CD4-positive, CD25-positive, alpha-beta regulatory T cell (primary cell): ENCODE measurements around the gene METTL4. TPM values are rescaled to one million over a fixed set of nuclear protein-coding genes. Genes with fewer than 3 reads are reported as not detected.

Source experiments
- ATAC-seq, 2 donors: fragments of 150-1000 bp; cut with Tn5 transposase; one replicate each; pipeline ENCODE4 v1.10.0; 2021; ENCODE audit warnings: low read depth in 2 of 2, moderate number of reproducible peaks in 2 of 2, moderate library complexity in 1 of 2
- DNase-seq, 3 donors: peaks; one replicate each; pipeline versions ENCODE4 v3.0.0 to v3.0.0-alpha.2; 2012 to 2022; ENCODE audit warnings: mixed read lengths in 1 of 3
- H3K27ac ChIP-seq: one replicate; pipeline ENCODE4 v1.7.0; 2013; ENCODE audit warnings: mild to moderate bottlenecking, low read length; ENCODE audit not compliant: insufficient read depth, poor library complexity, severe bottlenecking
- H3K27me3 ChIP-seq: one replicate; pipeline ENCODE4 v1.7.0; 2013; ENCODE audit warnings: low read length; ENCODE audit not compliant: control insufficient read depth, insufficient read depth
- H3K36me3 ChIP-seq: one replicate; pipeline ENCODE4 v1.7.0; 2013; ENCODE audit warnings: mild to moderate bottlenecking, low read length, moderate library complexity; ENCODE audit not compliant: control insufficient read depth, insufficient read depth
- H3K4me1 ChIP-seq: 2 replicates; pipeline ENCODE4 v1.7.0; 2013; ENCODE audit warnings: mild to moderate bottlenecking, low read length; ENCODE audit not compliant: insufficient read depth, control insufficient read depth, poor library complexity, severe bottlenecking
- H3K4me3 ChIP-seq: one replicate; pipeline ENCODE4 v1.7.0; 2013; ENCODE audit warnings: low read depth, mild to moderate bottlenecking, low read length, moderate library complexity
- H3K9me3 ChIP-seq, 2 experiments: 1 replicate in 1 of 2; 2 replicates in 1 of 2; pipeline ENCODE4 v1.7.0; 2013; ENCODE audit warnings: low read length in 2 of 2, mild to moderate bottlenecking in 1 of 2, moderate library complexity in 1 of 2; ENCODE audit not compliant: control insufficient read depth in 2 of 2
- H3K27ac Mint-ChIP-seq, 3 donors: one replicate each; pipeline ENCODE4 v1.8.0; 2020 to 2022; ENCODE audit warnings: mild to moderate bottlenecking in 3 of 3, mixed read lengths in 3 of 3, moderate library complexity in 2 of 3
- H3K27me3 Mint-ChIP-seq: one replicate; pipeline ENCODE4 v1.8.0; 2022; ENCODE audit warnings: mild to moderate bottlenecking, mixed read lengths
- H3K36me3 Mint-ChIP-seq: one replicate; pipeline ENCODE4 v1.8.0; 2020; ENCODE audit warnings: mixed read lengths
- H3K4me1 Mint-ChIP-seq, 4 donors: one replicate each; pipeline ENCODE4 v1.8.0; 2020 to 2022; ENCODE audit warnings: mixed read lengths in 4 of 4, mild to moderate bottlenecking in 1 of 4
- H3K4me3 Mint-ChIP-seq, 4 donors: one replicate each; pipeline ENCODE4 v1.8.0; 2020 to 2022; ENCODE audit warnings: mild to moderate bottlenecking in 4 of 4, mixed read lengths in 4 of 4, moderate library complexity in 3 of 4
- H3K9me3 Mint-ChIP-seq, 7 donors: one replicate each; pipeline ENCODE4 v1.8.0; 2020 to 2022; ENCODE audit warnings: mixed read lengths in 7 of 7, mild to moderate bottlenecking in 3 of 7, moderate library complexity in 2 of 7
- polyA plus RNA-seq, 4 donors: library from polyadenylated mRNA; unstranded; fragments of 300-500 nt; fragmentation: Illumina TruSeq; gene quantifications; one replicate each; pipeline ENCODE4 v1.2.3, GENCODE V29; 2021
- total RNA-seq: library from RNA; stranded (reverse); gene quantifications from one replicate; pipeline ENCODE4 v1.2.3, GENCODE V29; 2022

The METTL4 gene
- total and polyA plus RNA-seq, 5 donors from 2014 or later = 15.1 to 23.3 (median 18.5) TPM

- peaks cover 13% of the 10 kb centered on the region for H3K36me3 Mint-ChIP-seq
- Histone ChIP-seq H3K4me1 (peaks cover 45% of the 10 kb centered on the region), H3K27ac (peak overlapping the region; percentile 98), H3K4me3 (peak overlapping the region; percentile 98), H3K36me3 (no peaks in the 10 kb centered on the region), H3K27me3 (no peaks in the 10 kb centered on the region), H3K9me3 (no peaks in the 10 kb centered on the region)
- ATAC-seq (no peak), DNase-seq (no peak)
- no peaks in the 10 kb centered on the region for H3K9me3 Mint-ChIP-seq
- H3K27me3 Mint-ChIP-seq = no peaks in the 10 kb centered on the region
- peak overlapping the region; percentile 76 to 100 (median 98) for H3K27ac Mint-ChIP-seq
- H3K4me3 Mint-ChIP-seq = peak overlapping the region; percentile 99 to 100 (median 99)
- H3K4me1 Mint-ChIP-seq = peaks cover 35 to 74% (median 54%) of the 10 kb centered on the region in 4 donors
Observed at GRCh38 chr18:2572892-2573291, 1.6 kb upstream of the METTL4 start.

GRCh38 chr18:2572171-2572569 lies 865 bp upstream of the METTL4 start:
- DNase-seq (peak in 1 of 3 donors; percentile 27), ATAC-seq (no peak)
- H3K9me3 ChIP-seq = no peaks in the 10 kb centered on the region
- peaks cover 12% of the 10 kb centered on the region for H3K36me3 Mint-ChIP-seq
- no peaks in the 10 kb centered on the region for H3K9me3 Mint-ChIP-seq
- peak overlapping the region; percentile 98 for H3K27ac ChIP-seq
- no peaks in the 10 kb centered on the region for H3K27me3 ChIP-seq
- no peaks in the 10 kb centered on the region for H3K36me3 ChIP-seq
- no peaks in the 10 kb centered on the region for H3K27me3 Mint-ChIP-seq
- peaks cover 47% of the 10 kb centered on the region for H3K4me1 ChIP-seq
- peaks cover 34 to 73% (median 55%) of the 10 kb centered on the region in 4 donors for H3K4me1 Mint-ChIP-seq
- peak overlapping the region; percentile 98 for H3K4me3 ChIP-seq
- H3K27ac Mint-ChIP-seq = peak overlapping the region; percentile 98 to 100 (median 99)
- peak overlapping the region; percentile 99 to 100 (median 99) for H3K4me3 Mint-ChIP-seq

DNA sequence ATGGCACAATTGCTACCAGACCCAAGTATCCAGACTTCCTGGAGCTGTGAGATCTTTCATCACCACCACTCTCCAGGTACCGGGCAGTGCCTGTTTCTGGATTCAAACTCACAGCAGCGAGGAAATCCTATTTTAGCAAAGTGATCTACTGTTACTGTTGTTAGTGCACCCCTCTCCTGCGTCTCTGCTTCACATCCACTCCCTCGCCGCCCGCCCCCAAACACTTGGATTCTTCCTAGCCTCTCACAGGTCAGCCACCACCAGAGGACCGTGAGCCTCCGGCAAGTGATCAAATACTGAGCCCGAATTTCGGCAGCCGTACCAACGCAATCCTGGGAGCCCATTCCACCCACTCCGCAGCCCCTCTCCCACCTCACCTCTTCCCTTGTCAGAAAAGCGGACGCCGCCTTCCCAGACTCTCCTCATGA lies 519 bp downstream of the METTL4 start:
- ATAC-seq = peak; percentile 37 to 50
- peaks cover 18% of the 10 kb centered on the region for H3K36me3 Mint-ChIP-seq

GRCh38 chr18:2569338-2570207 lies 1.7 kb downstream of the METTL4 start:
- Mint-ChIP-seq H3K36me3 (peaks cover 29% of the 10 kb centered on the region), H3K4me1 (peaks cover 37 to 81% (median 61%) of the 10 kb centered on the region in 4 donors), H3K9me3 (no peaks in the 10 kb centered on the region), H3K27ac (peak overlapping the region; percentile 16 to 100 (median 80)), H3K27me3 (no peaks in the 10 kb centered on the region), H3K4me3 (peak overlapping the region; percentile 99 to 100 (median 99))
- peak overlapping the region; percentile 98 for H3K27ac ChIP-seq
- no peak for ATAC-seq
- H3K9me3 ChIP-seq = no peaks in the 10 kb centered on the region
- H3K36me3 ChIP-seq = peaks cover 10% of the 10 kb centered on the region
- no peaks in the 10 kb centered on the region for H3K27me3 ChIP-seq
- peaks cover 43% of the 10 kb centered on the region for H3K4me1 ChIP-seq
- H3K4me3 ChIP-seq = peak overlapping the region; percentile 98
- no peak for DNase-seq

More for the DNA sequence above, 519 bp downstream of the METTL4 start:
- peak overlapping the region; percentile 98 to 100 (median 99) for H3K27ac Mint-ChIP-seq
- Histone ChIP-seq H3K36me3 (no peaks in the 10 kb centered on the region), H3K27me3 (no peaks in the 10 kb centered on the region), H3K4me1 (peaks cover 47% of the 10 kb centered on the region), H3K9me3 (no peaks in the 10 kb centered on the region), H3K27ac (peak overlapping the region; percentile 98), H3K4me3 (peak overlapping the region; percentile 98)
- no peaks in the 10 kb centered on the region for H3K9me3 Mint-ChIP-seq
- H3K4me3 Mint-ChIP-seq = peak overlapping the region; percentile 99 to 100 (median 99)
- H3K27me3 Mint-ChIP-seq = no peaks in the 10 kb centered on the region
- DNase-seq = peak in 1 of 3 donors; percentile 75
- H3K4me1 Mint-ChIP-seq = peaks cover 37 to 75% (median 59%) of the 10 kb centered on the region in 4 donors

DNA sequence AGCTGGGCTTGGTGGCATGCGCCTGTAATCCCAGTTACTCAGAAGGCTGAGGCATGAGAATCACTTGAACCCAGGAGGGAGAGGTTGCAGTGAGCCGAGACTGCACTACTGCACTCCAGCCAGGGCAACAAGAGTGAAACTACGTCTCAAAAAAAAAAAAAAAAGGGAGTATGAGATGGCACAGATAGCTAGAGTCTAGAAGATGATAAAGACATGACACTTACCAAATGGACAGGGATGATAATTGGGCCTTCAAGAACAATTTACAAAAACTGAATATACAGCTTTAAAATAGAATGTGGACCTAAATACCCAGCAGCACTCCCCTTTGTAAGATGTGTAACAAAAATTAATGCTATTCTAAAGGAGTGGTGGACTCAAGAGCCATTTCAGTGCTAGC lies 2.7 kb downstream of the METTL4 start:
- peaks cover 33 to 77% (median 55%) of the 10 kb centered on the region in 4 donors for H3K4me1 Mint-ChIP-seq
- H3K27ac Mint-ChIP-seq = peak overlapping the region in 2 of 3 donors; percentile 71 to 100

GRCh38 chr18:2568129-2568528 lies 3.2 kb downstream of the METTL4 start:
- Mint-ChIP-seq H3K27ac (peak overlapping the region; percentile 60 to 100 (median 81)), H3K4me3 (peak overlapping the region in 3 of 4 donors; percentile 67 to 100 (median 99)), H3K27me3 (no peaks in the 10 kb centered on the region), H3K9me3 (no peaks in the 10 kb centered on the region), H3K36me3 (peaks cover 34% of the 10 kb centered on the region), H3K4me1 (peaks cover 30 to 73% (median 52%) of the 10 kb centered on the region in 4 donors)
- H3K36me3 ChIP-seq = peaks cover 10% of the 10 kb centered on the region
- DNase-seq (no peak), ATAC-seq (no peak)
- no peaks in the 10 kb centered on the region for H3K9me3 ChIP-seq
- H3K4me1 ChIP-seq = peaks cover 38% of the 10 kb centered on the region
- H3K27ac ChIP-seq = peak overlapping the region; percentile 28
- H3K27me3 ChIP-seq = no peaks in the 10 kb centered on the region
- no peak overlapping the region for H3K4me3 ChIP-seq

More for the DNA sequence above, 2.7 kb downstream of the METTL4 start:
- Histone ChIP-seq H3K9me3 (no peaks in the 10 kb centered on the region), H3K4me1 (peaks cover 41% of the 10 kb centered on the region), H3K36me3 (peaks cover 10% of the 10 kb centered on the region), H3K4me3 (no peak overlapping the region), H3K27me3 (no peaks in the 10 kb centered on the region), H3K27ac (no peak overlapping the region)
- H3K36me3 Mint-ChIP-seq = peaks cover 32% of the 10 kb centered on the region
- ATAC-seq (no peak), DNase-seq (no peak)
- no peaks in the 10 kb centered on the region for H3K9me3 Mint-ChIP-seq
- H3K4me3 Mint-ChIP-seq = peak overlapping the region; percentile 99 to 100 (median 99)
- H3K27me3 Mint-ChIP-seq = no peaks in the 10 kb centered on the region

DNA sequence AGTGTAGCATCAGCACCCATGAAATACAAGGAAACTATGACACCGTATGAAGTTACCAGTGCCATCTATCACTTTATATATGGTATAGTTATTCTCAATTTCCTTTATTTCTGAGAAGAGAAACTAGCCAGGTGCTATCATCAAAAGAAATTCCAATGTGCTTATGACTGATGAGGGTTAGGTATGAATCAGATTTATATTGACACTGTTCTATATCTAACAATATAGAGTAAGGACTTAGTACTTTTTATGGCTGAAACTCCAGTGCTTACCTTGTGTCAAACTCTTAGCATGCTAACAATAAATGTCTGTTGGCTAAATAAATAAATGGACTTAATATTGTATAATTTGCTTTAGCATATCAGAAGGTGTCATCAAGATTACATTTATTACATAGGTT lies 6.9 kb downstream of the METTL4 start:
- peaks cover 22 to 43% (median 31%) of the 10 kb centered on the region in 4 donors for H3K4me1 Mint-ChIP-seq
- no peak overlapping the region for H3K27ac Mint-ChIP-seq
- peaks cover 46% of the 10 kb centered on the region for H3K36me3 Mint-ChIP-seq

More for the DNA sequence above, 6.9 kb downstream of the METTL4 start:
- Histone ChIP-seq H3K27me3 (no peaks in the 10 kb centered on the region), H3K4me1 (peaks cover 11% of the 10 kb centered on the region), H3K4me3 (no peak overlapping the region), H3K9me3 (no peaks in the 10 kb centered on the region), H3K27ac (no peak overlapping the region), H3K36me3 (peaks cover 20% of the 10 kb centered on the region)
- Mint-ChIP-seq H3K27me3 (no peaks in the 10 kb centered on the region), H3K9me3 (no peaks in the 10 kb centered on the region), H3K4me3 (no peak overlapping the region)
- DNase-seq (no peak), ATAC-seq (no peak)
